GM18520 (cell line): Measurements from ENCODE around the gene IDUA.
"Not testable (repeated sequence)": the region's sequence is repeated elsewhere in the genome, so short reads cannot be mapped to it uniquely, and the experiment has no call there.

Experiments used
- ATAC-seq: cut with Tn5 transposase; IDR thresholded peaks from one replicate; pipeline ENCODE4 v1.9.1; 2021; ENCODE audit not compliant: unreplicated experiment

Gene IDUA

GRCh38 chr4:986879-987623 is at the start of gene IDUA:
Gene IDUA, plus strand, starts transcription at chr4:987044. Its CDS starts 41 bp downstream, at chr4:987085.
- ATAC-seq = peak; percentile 64

GRCh38 chr4:939508-939907 is 47.3 kb upstream of the IDUA start:
- ATAC-seq = not testable (repeated sequence)

- no peak for ATAC-seq
Measured at GRCh38 chr4:945274-946102, 41.4 kb upstream of the IDUA start.

GRCh38 chr4:946103-946450 is 40.8 kb upstream of the IDUA start:
- ATAC-seq = no peak

- ATAC-seq = no peak
Measured at GRCh38 chr4:946517-947471, 40.0 kb upstream of the IDUA start.

- ATAC-seq = no peak
Measured at GRCh38 chr4:947491-947971, 39.3 kb upstream of the IDUA start.

- no peak for ATAC-seq
Measured at GRCh38 chr4:948101-948935, 38.5 kb upstream of the IDUA start.

GRCh38 chr4:948936-949300 is 37.9 kb upstream of the IDUA start:
- no peak for ATAC-seq

- ATAC-seq = no peak
Measured at GRCh38 chr4:949656-950055, 37.2 kb upstream of the IDUA start.

GRCh38 chr4:950136-951020 is 36.5 kb upstream of the IDUA start:
- ATAC-seq = no peak

- ATAC-seq = no peak
Measured at GRCh38 chr4:951186-951585, 35.7 kb upstream of the IDUA start.

GRCh38 chr4:951594-952468 is 35.0 kb upstream of the IDUA start:
- no peak for ATAC-seq

- no peak for ATAC-seq
Measured at GRCh38 chr4:952881-953573, 33.8 kb upstream of the IDUA start.

- ATAC-seq = no peak
Measured at GRCh38 chr4:953574-953915, 33.3 kb upstream of the IDUA start.

GRCh38 chr4:954211-955020 is 32.4 kb upstream of the IDUA start:
- ATAC-seq = no peak

- no peak for ATAC-seq
Measured at GRCh38 chr4:955161-955921, 31.5 kb upstream of the IDUA start.
